GM21390 (cell line): ENCODE data around the gene BEGAIN.

ENCODE experiments used
- ATAC-seq: cut with Tn5 transposase; IDR thresholded peaks from one replicate; pipeline ENCODE4 v1.9.1; 2021; ENCODE audit not compliant: unreplicated experiment

BEGAIN gene

DNA sequence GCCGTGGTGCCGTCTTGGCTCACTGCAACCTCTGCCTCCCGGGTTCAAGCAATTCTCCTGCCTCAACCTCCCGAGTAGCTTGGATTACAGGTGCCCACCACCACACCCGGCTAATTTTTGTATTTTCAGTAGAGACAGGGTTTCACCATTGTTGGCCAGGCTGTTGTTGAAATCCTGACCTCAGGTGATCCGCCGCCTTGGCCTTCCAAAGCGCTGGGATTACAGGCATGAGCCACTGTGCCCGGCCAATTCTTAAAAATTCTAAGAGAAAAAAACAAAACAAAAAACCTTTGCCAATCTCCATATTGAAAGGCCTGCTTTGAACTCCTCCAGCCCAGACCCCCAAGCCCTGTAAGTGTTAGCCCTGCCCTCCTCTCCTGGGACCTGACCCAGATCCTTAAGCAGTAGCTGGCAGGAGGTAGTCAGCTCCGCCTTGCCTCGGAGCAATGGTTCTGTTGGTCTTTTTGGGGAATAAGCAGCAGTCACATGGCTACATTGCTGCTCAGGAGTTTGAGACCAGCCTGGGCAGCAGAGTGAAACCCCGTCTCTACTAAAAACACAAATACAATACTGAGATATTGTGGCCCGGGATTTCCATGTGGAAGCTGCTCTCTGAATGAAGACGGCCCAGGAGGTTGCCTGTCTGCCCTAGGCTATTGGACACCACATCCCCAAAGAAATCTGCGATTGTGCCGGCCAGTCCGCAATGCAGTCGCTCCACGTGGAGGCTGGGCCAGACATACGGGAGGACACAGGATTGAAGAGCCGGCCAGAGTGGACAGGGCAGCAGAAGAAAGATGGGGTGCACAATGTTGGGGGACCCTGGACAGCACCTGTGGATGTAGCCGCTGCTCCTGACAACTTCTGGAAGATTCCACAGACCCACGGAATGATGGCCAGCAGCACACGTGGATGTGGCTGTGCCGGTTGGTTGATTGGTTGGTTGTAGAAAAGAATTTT, 28.8 kb upstream of the BEGAIN start:
- ATAC-seq = no peak

DNA sequence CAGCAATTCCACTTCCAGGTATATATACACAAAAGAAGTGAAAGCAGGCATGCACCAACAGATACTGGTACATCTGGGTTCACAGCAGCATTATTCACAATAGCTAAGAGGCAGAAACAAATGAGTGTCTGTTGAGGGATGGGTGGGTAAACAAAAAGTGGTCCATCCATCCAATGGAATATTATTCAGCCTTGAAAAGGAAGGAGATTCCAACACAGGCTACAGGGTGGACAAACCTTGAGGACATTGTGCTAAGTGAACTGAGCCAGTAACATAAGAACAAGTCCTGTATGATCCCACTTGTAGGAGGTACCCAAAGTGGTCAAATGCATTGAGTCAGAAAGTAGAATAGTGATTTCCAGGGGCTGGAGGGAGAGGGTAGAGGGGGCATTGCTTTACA, 27.6 kb upstream of the BEGAIN start:
- no peak for ATAC-seq

DNA sequence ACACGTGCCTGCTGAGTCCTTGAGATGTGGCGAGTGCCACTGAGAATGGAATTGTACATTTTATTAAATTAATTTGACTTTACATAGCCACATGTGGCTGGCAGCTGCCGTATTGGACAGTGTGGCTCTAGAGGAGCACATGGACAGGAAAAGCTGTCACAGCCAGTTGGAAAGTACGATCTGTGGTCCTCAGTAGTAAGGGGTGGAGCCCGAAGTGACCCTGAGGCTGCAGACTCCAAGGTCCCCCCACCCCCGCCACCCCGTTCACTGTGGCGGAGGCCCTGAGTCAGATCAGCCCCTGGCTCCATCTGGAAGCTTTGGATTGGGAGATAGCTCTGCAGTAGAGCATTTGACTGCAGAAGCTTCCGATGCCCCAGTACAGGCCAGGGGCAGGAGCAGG, 25.8 kb upstream of the BEGAIN start:
- no peak for ATAC-seq

DNA sequence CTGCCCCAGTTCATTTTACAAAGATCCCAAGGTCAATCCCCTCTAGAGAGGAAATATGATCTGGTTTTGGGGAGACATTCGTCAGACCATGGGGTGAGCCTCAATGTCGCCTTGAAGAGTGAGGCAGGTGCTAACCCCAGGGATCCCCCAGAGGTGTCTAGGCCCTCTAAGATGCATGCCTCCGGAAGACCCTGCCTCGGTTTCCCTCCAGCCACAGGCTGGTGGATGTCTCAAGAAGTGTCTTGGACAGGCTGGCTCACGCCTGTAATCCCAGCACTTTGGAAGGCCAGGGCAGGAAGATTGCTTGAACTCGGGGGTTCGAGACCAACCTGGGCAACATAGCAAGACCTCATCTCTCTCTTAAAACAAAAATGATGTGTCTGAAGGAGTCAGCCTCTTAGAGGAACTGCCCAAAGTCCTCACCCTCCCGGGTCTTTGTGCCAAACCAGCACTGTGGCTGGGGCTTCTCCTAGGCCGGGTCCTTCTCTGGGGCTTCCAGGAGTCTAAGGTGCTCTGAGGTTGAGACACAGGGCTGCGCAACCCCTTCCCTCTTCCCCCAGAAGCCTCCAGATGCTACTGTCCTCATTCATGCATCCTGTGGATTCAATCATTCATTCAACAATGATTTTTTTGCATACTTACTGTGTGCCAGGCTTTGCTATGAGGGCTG, 24.7 kb upstream of the BEGAIN start:
- ATAC-seq = no peak

DNA sequence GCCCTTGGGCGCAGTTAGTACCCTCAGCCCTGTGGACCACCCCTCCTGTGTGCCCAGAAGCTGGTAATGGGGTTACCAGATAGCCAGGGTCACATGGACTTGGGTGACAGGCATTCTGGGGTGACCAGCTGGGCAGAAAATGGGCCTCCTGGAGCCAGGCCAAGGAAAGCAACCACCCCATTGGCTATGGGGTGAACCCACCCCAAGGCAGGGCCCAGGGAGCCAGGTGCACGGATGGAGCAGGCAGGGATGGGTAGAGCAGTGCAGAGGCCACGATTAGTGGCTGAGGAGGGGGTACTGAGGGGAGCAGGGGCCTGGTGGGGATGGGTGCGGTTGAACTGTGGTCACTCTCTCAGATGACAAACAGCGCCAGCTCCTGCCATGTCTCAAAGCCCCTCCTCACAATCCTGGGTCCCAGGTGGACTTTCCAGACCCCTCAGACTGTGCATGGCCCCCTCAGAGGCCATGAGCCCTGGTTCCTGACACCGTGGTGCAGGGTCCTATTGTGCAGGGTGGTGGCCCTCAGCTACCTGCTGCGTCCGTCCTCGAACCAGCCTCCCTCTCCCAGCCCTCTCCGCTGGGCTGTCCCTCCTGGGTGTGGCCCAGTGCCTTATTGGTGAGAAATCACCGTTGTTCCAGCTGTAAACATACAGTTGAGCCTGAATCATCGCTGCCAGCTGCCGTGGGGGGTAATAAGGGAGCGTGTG, 23.4 kb upstream of the BEGAIN start:
- ATAC-seq = no peak

DNA sequence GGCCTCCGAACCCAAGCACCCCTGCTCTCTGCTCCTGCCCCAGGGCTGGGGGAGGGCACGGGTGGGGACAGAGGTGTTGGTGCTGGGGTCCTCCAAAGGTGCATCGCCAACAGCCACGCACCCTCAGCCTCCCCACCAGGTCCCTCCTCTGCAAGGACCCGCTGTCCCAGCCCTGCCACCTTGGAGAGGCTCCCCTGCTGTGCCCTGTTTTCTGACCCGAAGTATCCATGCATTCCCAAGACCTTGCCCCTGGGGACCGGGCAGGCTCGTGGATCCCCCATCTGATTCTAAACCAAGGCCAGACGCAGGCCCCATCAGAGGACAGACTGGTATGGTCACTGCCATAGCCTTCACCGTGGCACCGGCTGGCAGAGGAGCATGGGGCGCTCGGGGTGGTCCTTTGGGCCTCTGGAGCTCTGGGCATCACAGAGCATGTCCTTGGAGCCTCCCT, 22.7 kb upstream of the BEGAIN start:
- no peak for ATAC-seq

DNA sequence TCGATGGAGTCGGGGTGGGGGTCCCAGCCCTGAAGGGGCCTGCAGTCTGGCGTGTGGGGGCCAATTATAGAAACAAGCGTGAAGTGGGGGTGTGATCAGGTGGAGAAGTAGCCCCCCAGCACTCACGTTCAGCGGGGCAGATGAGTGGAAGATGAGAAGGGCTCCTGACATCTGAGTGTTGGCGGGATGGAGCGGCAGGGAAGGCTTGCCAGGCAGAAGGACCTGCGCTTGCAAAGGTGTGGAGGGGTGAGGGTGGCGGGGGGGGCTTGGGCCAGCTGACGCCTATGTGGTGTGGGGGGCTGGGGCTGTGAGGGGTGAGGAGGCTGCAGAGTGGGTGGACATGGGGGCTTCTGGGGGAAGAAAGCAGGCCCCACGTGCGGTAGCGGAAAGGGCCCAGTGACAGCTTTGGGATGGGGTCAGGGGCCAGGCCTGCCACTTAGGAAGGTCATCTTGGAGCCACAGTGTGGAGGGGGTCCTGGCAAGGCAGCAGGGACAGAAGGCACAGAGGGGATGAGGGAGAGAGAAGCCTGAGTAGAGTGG, 22.2 kb upstream of the BEGAIN start:
- no peak for ATAC-seq

DNA sequence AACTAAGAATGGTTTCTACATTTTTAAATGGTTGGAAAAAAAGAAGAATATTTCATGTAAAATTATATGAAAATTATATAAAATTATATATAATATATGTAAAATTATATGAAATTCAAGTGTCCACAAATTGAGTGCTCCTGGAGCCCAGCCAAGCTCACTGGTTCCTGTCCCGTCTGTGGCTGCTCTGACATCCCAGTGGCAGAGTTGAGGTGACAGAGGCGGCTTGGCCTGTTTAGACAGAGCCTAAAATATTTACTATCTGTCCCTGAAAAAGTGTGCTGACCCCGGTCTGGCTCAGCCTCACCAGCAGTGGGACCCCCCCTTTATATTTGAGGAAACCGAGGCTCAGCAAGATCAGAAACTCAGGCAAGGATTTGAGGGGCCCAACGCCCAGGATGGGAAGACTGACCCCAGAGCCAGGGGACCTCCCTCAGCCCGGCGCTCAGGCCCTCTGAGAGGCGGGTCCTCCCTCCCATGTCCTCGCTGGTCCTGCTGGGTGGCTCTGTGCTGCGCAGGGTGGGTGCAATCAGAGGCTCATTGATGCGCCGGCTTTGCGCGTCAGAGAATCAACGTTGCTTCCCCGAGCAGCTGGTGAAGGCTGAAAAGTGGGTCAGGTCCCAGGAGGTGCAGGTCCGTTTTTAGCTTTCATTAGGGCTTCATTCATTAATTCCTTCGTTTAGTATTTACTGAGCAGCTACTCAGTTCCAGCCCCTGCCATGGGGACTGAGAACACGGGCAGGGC, 21.5 kb upstream of the BEGAIN start:
- no peak for ATAC-seq

DNA sequence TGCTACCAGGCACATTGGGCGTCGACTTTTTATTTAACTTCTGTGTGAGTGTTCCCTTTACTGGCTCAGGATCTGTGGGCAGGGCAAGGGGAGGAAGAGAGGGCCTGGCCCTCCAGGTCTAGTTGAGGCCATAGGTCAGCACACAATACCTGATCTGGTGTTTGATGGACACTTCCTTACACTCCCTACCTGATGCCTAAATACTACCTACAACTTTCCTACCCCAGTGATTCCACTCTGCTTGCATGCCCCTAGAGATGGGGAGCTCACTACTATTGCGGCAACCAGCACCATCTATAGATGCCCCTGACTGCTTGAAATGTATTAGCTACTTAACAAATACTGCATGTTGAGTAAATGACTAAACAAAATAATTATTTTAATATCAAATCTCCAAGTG, 20.8 kb upstream of the BEGAIN start:
- ATAC-seq = no peak

DNA sequence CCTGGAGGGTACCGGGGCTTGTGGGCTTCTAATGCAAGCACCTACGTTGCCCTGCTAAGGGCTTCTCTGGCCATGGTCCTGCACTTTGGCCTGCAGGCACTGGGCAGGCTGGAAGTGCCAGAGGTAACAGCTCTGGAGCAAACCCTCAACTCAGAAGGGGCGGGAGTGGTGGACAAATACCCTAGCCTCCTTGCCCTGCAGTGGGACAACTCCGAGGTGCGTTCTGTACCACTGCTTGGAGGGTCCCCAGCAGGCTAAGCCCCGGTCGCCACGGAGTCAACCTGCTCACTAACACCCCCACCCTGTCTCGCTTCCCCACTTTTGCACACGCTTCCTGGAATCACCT, 20.4 kb upstream of the BEGAIN start:
- no peak for ATAC-seq

DNA sequence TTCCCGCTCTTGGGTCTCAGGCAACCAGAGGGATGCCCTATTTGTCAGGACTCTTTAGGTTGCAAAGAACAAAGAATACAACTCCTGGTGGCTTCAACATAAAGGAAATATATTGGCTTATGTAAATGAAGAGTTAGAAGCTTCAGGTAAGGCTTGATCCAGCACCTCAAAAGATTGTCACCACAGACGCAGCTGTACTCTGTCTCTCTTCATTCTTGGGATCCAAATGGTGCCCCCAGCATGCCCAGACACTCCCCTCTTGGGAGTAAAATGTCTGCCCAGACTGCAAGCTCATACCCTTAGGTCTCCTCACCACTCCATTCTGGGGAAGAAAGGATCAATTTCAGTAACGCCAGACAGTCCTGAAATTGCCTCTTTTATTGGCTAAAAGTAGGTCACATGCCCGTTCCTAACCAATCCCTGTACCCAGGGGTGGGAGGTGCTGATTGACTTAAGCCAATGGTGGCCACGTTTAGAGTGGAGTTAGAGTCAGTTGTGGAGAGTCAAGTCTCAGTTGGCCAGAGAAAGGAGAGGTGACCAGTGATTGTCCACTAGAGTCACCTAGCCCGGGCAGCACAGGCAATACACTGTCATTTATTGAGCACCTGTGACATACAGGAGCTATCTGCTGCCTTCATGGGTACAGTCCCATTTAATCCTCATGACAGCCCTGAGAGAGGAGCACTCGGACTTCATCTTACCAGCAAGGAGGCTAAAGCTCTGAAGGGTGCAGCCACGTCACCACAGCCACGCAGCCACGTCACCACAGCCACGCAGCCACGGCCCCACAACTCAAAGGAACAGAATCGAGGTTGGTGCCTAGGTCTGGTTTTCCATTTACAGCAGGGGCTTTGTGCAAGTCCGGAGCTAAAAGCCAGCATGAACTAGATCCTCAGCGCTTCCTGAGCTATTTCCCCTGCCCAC, 19.7 kb upstream of the BEGAIN start:
- ATAC-seq = no peak

DNA sequence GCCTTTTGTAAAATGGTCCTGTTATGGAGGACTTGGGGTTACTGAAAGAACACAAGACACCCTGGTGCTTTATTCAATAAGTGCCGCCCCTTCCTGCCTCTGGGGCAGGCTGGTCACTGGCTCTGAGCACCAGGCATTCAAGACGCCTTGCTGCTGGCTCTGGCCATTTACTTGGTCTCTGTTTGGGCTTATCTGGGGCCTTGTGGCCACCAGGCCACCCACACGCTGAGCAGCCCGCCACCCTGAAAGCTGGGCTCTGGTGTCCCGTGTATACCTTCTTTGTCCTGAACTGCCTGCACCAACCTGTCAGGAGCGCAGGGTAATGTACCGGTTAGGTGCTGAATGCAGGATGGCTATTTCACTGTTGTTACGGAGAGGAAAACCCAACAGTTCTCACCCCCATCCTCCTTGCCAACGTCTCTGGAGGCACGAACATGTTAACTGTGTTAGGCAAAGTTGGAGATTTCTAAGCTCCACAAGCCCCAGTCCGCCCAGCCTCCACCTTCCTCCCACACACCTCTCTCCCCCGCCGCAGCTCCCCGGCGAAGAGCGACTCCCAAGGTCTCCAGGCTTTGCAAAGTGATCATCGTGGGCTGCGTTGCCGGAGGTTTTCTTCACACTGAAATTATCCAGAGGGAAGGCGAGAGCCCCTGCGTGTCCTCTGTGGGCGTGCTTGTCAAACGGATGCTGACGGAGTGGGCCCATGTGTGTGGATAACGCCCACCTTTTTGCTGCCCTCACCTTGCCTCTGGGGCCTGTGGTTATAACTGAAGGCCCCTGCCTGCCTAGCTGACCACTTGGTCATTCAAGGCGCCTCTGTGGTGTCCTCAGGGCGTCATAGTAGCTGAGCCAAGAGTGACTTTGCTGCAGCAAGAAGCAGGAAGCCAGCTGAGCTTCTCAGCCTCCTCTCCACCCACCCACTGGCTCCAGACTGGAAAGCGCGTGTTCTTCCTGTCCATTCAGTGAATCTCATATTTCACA, 18.8 kb upstream of the BEGAIN start:
- no peak for ATAC-seq

DNA sequence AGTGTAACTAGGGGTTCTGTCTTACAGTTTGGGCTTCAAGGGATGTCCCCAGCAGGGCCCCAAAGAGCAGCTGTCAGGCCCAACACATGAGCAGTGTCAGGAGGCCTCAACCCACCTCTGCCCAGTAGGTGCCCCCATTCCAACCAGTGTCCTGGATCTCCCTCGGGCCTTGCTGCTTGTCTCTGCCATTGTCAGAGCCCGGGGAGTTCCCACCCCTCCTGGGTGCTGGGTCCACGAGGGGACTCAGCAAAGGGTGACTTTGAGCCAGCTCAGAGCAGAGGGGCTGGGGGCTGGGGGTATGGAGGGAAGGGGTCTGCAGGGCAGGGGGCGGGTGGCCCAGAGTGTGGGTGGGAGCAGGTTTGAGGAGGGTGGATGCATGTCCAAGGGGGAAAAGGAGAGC, 18.0 kb upstream of the BEGAIN start:
- ATAC-seq = no peak

DNA sequence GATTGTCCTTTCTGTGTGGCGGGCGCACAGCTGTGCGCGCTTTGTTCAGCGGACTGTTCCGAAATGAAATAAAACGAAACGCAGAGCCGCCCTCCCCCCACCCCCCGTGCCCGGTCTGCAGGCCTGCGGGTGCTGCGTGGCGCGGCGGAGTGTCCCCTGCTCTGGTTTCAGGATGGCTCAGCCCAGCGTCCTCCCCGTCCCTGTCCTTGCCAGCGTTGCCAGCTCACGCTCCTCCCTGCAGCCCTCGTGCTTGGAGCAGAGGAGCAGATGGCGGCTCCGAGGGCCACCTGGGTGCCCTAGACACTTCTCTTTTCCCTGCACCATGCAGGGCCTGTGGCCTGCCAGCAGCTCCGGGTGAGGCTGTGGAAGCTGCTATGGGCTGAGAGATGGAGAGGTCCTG, 17.5 kb upstream of the BEGAIN start:
- ATAC-seq = no peak

DNA sequence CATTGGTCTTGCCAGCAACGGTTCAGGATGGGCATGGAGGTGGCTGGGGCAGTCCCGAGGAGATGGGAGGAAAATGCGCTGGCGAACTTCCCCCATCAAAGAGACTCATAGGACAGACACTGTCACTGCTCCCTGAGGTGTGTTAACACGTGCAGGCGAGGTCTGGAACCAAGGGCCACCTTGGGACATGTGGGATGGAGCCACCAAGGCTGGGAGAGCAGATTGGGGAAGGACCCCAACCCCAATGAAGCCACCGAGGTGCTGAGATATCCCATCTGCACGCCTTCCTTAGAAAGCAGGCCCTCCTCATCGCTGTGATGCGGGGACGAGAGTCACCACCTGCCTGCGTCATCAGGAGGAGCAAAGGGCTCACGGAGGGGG, 16.9 kb upstream of the BEGAIN start:
- ATAC-seq = no peak

DNA sequence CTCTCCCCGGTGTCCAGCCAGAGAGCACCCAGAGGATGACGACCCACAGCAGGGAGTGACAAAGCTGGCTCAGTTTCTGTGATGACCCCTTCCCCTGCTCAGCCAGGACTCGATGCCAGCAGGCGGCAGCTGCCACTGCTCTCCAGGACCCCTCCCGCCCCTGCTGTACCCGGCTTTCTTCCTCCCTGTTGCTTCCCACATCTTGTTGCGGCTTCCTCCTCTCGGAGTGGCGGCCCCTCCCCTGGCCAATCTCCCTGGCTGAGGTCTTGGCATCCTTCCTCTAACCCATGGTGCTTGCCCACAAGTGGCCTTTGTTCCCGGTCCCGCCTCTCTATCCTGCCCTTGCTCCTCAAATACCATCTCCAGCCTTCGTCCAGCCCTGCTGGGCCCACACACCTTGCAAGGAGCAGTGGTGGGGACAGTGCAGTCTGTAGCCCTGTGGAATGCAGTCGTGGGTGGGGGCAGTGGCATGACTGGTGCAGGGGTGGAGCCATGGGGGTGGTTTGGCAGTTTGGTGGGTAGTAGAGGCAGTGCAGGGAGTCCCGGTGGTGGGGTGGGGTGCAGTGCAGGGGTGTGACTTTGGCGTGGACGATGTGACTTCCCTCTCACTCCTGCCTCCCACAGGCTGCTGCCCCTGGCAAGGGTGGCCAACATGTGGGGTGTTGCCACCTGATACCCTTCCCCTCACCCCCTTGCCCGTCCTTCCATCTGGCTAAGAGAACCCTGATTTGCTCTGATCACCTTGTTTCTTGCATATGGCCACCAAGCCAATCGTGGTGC, 16.3 kb upstream of the BEGAIN start:
- no peak for ATAC-seq

DNA sequence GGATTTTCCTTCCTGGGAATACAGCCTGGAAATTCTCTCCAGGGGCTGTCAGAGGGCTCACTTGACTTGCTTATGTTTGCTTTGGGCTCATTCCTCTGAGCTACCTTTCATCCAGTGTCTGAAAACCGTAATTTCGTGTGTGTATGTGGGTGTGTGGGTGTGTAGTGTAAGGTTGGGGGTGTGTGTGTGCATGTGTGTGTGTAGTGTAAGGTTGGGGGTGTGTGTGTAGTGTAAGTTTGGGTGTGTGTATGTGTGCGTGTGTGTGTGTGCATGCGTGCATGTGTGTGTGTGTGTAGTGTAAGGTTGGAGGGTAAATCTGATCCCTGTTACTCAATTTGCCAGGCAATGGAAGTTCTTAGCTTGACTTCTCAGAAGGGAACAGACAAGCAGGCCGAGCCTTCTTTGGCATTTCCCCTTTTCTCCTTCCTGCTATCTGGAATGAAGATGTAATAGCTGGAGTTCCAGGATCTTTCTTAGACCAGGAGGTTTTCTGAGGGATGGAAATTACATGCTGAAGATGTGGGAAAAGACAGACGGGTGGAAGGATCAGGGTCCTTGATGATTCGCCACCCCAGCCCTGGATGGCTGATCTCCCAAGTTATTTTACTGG, 15.5 kb upstream of the BEGAIN start:
- ATAC-seq = no peak
